Germinal center (tissue), 1 donor: ENCODE data around the gene SRP72.
"Not testable (repeated sequence)": the region's sequence is repeated elsewhere in the genome, so short reads cannot be mapped to it uniquely, and the experiment has no call there.

Source experiments
- DNase-seq: peaks from one replicate; pipeline ENCODE4 v3.0.0; 2012; ENCODE audit warnings: mixed read lengths, low spot score

Gene SRP72, protein sequence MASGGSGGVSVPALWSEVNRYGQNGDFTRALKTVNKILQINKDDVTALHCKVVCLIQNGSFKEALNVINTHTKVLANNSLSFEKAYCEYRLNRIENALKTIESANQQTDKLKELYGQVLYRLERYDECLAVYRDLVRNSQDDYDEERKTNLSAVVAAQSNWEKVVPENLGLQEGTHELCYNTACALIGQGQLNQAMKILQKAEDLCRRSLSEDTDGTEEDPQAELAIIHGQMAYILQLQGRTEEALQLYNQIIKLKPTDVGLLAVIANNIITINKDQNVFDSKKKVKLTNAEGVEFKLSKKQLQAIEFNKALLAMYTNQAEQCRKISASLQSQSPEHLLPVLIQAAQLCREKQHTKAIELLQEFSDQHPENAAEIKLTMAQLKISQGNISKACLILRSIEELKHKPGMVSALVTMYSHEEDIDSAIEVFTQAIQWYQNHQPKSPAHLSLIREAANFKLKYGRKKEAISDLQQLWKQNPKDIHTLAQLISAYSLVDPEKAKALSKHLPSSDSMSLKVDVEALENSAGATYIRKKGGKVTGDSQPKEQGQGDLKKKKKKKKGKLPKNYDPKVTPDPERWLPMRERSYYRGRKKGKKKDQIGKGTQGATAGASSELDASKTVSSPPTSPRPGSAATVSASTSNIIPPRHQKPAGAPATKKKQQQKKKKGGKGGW

GRCh38 chr4:56467284-56468096, at the start of gene SRP72:
SRP72 (plus strand) TSS chr4:56467617; CDS start chr4:56467636, 19 bp downstream.
- peak; percentile 93 for DNase-seq

- no peak for DNase-seq
These were observed 43.2 kb upstream of the SRP72 start for GRCh38 chr4:56424176-56424575.

- DNase-seq = peak; percentile 44
These were observed 42.5 kb upstream of the SRP72 start for GRCh38 chr4:56424697-56425514.

DNA sequence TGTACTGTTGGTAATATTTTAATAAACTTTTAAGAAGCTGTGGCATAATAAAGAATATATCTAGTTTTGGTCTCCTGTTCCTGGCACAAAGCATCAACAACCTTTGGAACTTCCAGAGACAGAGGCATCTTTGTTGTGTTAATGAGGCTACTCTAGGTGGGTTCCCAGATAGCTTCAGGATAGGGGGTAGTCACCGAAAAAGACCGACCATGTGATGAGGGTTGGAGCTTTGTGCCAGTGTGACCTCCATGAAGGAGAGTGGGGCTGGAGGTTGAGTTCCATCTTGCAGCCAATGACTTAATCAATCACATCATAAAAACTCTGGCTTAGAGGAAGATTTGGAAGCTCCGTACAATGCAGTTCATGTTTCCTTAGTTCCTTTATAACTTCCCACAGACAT, 41.9 kb upstream of the SRP72 start:
- DNase-seq = no peak

DNA sequence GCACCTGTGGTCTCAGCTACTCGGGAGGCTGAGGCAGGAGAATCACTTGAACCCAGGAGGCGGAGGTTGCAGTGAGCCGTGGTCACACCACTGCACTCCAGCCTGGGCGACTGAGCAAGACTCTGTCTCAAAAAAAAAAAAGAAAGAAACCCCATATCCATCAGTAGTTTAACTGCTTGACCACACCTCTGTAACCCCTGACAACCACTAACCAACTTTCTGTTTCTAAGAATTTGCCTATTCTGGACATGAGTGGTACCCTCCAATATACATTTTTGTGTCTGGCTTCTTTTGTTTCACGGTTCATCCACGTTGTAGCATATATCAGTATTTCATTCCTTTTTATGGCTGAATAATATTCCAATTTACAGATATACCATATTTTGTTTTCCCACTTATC, 41.1 kb upstream of the SRP72 start:
- no peak for DNase-seq

DNA sequence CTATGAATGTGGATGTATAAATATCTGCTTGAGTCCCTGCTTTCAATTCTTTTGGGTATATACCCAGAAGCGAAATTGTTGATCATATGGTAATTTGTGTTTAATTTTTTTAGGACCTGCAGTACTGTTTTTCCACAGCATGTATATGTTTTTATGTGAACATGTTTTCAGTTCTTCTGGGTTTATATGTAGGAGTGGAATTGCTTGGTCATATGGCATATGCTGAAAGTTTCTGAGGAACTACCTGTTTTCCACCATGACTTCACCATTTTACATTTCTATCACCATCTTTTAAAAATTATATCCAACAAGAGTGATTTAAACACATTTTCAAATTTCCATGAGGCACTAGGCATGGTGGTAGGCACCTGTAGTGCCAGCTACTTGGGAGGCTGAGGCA, 40.2 kb upstream of the SRP72 start:
- no peak for DNase-seq

DNA sequence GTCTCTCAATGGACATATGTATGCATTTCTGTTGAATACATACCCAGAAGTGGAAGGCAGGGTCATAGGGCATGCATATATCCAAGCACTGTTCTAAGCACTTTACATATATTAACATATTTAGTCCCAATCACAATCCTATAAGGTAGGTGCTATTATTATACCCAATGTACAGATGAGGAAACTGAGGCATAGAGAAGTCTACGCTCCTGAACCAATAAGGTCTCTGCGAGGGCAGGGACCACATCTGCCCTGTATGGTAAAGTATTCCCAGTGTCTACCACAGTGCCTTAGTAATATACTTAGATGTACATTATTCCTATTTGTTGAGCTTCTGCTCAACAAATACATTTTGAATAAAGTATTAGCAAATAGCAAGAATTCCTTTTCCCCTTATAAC, 37.2 kb upstream of the SRP72 start:
- DNase-seq = no peak

GRCh38 chr4:56433280-56433679, 34.1 kb upstream of the SRP72 start:
- no peak for DNase-seq

DNA sequence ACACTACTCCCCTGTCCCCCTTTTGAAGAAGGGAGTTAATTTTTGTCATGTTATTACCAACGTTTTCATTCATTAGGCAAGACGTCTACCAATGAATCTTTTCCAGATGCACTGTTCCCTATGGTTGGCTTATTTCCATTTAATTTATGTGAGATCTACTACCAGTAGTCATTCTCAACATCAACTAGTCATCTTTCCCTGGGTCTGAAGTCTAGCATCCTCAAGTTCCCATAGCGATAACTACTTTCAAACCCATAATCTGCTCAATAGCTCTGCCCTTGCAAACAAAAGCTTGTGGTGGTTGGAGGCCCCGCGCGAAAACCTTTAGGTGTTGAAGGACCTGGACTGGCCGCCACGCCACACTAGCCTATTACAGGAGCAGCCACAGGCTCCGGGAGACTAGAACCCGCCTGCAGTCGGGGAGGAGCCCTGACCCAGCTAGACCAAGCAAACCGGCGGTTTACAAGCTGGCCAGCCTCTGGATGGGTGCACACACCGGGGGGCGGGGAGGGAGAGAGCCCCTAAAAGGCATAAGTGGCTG, 32.7 kb upstream of the SRP72 start:
- DNase-seq = peak; percentile 40

- peak; percentile 99 for DNase-seq
These were observed 32.1 kb upstream of the SRP72 start, which contains the start of gene PPAT for GRCh38 chr4:56435140-56435926. PPAT (minus strand) TSS chr4:56435615; CDS start chr4:56435477, 138 bp downstream.

- DNase-seq = no peak
These were observed 28.7 kb upstream of the SRP72 start for GRCh38 chr4:56438766-56439165.

DNA sequence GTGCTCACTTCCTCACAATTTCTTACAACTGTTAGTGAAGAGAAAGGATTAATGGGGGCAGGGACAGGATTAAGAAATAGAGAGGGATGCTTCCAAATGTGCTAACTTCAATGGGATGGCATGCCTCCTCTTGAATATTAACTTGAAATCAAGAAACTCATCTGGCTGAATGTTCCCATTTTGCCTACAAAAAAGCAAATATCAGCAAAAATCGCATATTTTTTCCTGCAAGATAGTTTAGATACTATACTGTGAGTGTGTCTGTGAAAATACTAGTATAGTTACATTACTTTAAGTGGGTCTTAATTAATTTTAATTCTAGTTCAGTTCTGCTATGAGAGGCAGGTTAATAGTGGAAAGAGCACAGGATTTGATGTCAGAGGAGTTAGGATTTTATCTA, 26.4 kb upstream of the SRP72 start:
- DNase-seq = no peak

DNA sequence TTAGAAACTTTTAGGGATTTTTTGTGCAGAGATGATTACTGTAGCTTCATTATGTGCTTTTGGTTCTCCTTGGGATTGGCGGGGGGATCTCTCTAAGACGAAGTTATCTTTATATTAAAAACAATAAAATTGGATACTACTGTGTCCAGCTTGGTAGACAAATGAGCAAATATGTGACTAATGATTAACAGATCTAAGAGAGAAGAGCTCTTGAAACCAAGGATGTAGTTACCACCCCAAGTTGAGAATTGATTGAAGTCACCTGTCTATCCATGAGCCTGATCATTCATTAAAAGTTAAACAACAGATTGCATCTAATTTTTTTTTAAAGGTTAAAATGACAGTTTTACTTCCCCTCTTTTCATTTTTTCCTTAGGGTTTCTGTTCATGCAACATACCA, 22.7 kb upstream of the SRP72 start:
- no peak for DNase-seq

DNA sequence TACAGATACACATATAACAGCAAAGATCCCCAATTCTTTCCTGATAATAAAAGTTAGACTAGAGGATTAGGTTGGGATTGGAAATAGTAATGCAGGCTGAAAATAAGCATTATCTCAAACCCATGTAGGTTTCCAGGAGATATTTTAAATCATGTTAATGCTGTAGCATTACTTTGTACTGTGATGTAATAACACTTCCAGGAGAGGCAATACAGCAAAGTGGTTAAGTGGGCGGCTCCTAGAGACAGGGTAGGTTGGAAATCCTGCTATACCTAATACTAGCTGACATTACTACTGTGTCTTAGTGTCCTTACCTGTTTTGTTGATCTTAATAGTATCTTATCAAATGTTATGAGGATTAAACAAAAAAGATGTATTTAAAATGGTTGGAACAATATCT, 21.7 kb upstream of the SRP72 start:
- DNase-seq = no peak

DNA sequence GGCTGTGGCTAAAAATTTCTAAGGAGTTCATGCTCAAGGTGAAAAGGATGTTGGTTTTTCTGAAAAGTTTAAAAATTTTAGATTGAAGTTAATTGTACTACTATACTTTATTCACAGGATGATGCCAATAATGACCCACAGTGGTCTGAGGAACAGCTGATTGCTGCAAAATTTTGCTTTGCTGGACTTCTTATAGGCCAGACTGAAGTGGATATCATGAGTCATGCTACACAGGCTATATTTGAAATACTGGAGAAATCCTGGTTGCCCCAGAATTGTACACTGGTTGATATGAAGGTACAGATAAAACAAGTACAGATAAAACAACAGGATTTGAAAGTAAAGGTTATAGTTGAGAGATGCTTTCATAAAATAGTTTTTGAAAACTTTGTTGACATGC, 19.1 kb upstream of the SRP72 start:
- DNase-seq = no peak

- not testable (repeated sequence) for DNase-seq
These were observed 17.9 kb upstream of the SRP72 start for GRCh38 chr4:56449475-56449874.

DNA sequence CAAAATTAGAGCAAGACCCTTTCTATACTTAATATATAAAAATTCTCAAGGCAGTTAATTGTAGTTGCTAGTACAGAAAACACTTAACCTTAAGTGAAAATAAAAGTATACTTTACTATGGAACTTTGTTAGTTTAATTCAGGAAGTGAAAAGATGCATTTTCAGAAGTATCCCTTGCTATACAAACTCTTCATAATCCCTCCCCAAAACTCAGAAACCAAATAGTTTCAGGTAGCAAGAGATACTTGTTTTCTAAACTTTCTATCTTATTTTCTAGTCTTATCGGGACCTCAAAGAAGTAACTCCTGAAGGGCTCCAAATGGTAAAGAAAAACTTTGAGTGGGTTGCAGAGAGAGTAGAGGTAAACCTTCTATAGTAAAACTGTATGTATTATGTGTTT, 17.1 kb upstream of the SRP72 start:
- no peak for DNase-seq

DNA sequence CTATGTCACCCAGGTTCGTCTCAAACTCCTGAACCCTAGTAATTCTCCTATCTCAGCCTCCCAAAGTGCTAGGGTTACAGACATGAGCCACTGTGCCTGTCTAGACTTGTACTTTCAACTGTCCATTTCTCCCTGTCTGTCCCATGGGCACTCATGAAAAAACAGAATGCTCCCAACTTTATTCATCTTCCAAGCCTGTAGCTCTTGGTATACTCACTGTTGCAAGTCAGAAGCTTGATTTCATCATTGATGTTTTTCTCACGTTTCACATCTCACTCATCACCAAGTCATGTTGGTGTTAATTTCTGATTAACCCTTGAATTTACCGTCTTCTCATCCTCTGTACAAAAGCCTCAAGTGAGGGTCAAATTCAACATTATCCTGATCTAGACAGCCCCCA, 7.3 kb upstream of the SRP72 start:
- DNase-seq = no peak

GRCh38 chr4:56462157-56462556, 5.3 kb upstream of the SRP72 start:
- no peak for DNase-seq

DNA sequence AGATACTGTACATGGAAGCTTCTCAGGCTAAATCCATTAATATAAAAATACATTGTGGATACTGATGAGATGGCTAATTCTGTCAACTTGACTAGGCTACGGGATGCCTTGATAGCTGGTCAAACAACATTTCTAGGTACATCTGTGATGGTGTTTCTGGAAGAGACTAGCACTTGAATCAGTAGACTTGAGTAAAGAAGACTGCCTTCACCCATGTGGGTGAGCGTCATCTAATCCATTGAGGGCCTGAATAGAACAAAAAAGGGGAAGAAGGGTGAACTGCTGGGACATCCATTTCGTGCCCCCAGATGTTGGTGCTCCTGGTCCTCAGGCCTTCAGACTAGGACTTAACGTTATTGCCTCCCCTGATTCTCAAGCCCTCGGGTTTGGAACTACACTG, 3.7 kb upstream of the SRP72 start:
- no peak for DNase-seq

DNA sequence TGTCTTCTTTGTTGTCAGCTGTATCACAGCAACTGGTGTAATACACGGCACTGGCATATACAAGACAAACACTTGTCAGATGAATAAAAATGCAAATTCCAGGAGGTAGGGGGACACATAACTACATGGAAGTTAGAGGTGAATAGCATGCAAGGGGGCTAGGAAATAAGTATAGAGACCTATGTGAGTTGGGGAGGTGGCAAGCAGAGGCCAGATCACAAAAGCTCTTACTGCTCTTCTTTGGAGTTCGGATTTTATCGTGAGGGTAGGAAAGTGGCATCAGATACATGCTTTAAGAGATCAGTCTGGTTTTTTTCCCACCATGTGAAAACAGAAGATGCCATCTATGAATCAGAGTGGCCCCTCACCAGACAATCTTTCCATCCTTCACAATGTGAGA, 2.8 kb upstream of the SRP72 start:
- DNase-seq = no peak
